HG03575 (cell line): ENCODE data around the gene TPD52L1.
"Not testable (repeated sequence)": the region's sequence is repeated elsewhere in the genome, so short reads cannot be mapped to it uniquely, and the experiment has no call there.

ENCODE experiments used
- ATAC-seq: cut with Tn5 transposase; IDR thresholded peaks from one replicate; pipeline ENCODE4 v1.9.1; 2021; ENCODE audit not compliant: unreplicated experiment, insufficient number of reproducible peaks, low FRiP score; ENCODE audit errors: extremely low read depth

The TPD52L1 gene

GRCh38 chr6:125257351-125257750 lies 103.8 kb downstream of the TPD52L1 start:
- no peak for ATAC-seq

- peak; percentile 66 for ATAC-seq
Measured at GRCh38 chr6:125258651-125259353, 105.2 kb downstream of the TPD52L1 start.

- ATAC-seq = no peak
Measured at GRCh38 chr6:125259354-125259736, 105.8 kb downstream of the TPD52L1 start.

GRCh38 chr6:125262016-125263013 lies 108.7 kb downstream of the TPD52L1 start:
- no peak for ATAC-seq

- ATAC-seq = no peak
Measured at GRCh38 chr6:125264476-125264875, 110.9 kb downstream of the TPD52L1 start.

- ATAC-seq = no peak
Measured at GRCh38 chr6:125267806-125268523, 114.4 kb downstream of the TPD52L1 start.

- no peak for ATAC-seq
Measured at GRCh38 chr6:125268765-125269164, 115.2 kb downstream of the TPD52L1 start.

GRCh38 chr6:125269328-125269985 lies 115.9 kb downstream of the TPD52L1 start:
- no peak for ATAC-seq

GRCh38 chr6:125270380-125270779 lies 116.8 kb downstream of the TPD52L1 start:
- ATAC-seq = no peak

GRCh38 chr6:125271486-125272159 lies 118.0 kb downstream of the TPD52L1 start:
- ATAC-seq = no peak

- ATAC-seq = no peak
Measured at GRCh38 chr6:125273251-125273650, 119.7 kb downstream of the TPD52L1 start.

- ATAC-seq = no peak
Measured at GRCh38 chr6:125273965-125274364, 120.4 kb downstream of the TPD52L1 start.

GRCh38 chr6:125274935-125275334 lies 121.4 kb downstream of the TPD52L1 start:
- no peak for ATAC-seq

GRCh38 chr6:125275779-125276178 lies 122.2 kb downstream of the TPD52L1 start:
- ATAC-seq = no peak

GRCh38 chr6:125277838-125278237 lies 124.3 kb downstream of the TPD52L1 start:
- no peak for ATAC-seq

GRCh38 chr6:125279961-125280360 lies 126.4 kb downstream of the TPD52L1 start:
- ATAC-seq = no peak

- ATAC-seq = not testable (repeated sequence)
Measured at GRCh38 chr6:125280370-125281035, 126.9 kb downstream of the TPD52L1 start.

GRCh38 chr6:125282470-125282869 lies 128.9 kb downstream of the TPD52L1 start:
- ATAC-seq = not testable (repeated sequence)
